CD4-positive, alpha-beta T cell treated with Interleukin-15 for 1 hour (primary cell): Measurements from ENCODE around the gene TEX22.

Experiments
- DNase-seq: peaks from one replicate; pipeline ENCODE4 v3.0.0-alpha.2; 2020

Gene TEX22

DNA sequence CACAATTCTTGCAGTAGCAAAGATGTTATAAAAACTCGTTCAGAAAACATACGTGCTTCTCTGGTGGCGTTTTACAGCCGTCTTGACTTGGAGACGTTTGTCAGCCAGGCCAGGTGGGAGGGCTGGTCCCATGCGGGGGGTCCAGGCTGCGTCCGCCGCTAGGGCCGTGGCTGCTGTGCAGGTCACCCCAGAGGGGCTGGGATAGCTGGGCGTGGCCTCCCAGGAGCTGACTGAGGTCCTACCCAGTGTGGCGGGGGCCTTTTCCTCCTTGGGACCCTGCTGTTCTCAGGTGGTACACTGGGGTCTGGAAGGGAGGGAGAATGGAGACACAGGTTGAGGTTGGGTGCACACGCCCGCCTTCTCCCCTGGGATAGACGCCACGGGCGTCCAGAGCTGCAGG is 46.5 kb downstream of the TEX22 start:
- DNase-seq = no peak

- DNase-seq = no peak
These were observed 47.0 kb downstream of the TEX22 start for GRCh38 chr14:105445290-105445689.

DNA sequence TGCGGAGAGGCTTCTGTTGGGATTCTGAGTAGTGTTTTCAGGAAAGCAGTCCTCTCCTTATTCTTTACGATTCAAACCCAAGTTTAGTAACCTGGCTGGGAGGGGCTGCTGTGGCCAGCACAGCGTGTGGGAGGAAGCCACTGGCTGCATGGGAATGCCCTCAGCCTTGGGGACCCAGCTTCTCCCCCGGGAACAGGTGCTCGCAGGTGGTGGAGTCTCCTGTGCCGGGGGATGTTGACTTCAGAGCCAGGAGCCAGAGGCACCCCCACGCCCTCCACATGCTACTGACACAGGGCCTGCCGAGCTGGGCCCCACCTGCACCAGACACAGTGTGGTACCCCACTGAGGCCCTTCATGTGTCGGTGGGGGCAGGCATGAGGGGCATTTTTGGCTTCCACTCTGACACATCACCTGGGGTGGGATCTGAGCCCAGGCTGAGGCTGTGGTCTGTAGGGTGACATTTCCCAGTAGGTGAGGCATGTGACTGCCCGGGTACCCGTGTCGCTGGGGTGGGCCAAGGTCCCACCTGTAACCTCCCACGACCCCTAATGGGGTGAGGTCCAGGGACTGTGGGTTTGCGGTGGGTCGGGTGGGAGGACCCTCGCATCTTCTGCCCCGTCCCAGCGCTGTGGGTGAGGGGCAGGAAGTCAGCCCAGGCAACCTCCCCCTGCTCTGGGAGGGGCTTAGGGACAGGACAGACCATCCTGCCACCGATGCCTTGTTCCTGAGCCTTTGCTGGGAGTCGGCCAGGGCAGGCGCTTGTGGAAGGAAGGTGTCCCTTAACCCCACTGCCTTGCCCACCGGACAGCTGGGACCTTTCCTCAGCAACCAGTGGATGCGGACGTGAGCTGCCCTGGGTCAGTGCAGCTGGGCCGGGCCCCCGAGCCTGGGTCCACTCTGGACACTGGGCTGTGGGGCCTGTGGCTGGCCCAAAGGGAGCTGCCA is 47.8 kb downstream of the TEX22 start:
- DNase-seq = no peak

- no peak for DNase-seq
These were observed 48.6 kb downstream of the TEX22 start for GRCh38 chr14:105446971-105447370.

DNA sequence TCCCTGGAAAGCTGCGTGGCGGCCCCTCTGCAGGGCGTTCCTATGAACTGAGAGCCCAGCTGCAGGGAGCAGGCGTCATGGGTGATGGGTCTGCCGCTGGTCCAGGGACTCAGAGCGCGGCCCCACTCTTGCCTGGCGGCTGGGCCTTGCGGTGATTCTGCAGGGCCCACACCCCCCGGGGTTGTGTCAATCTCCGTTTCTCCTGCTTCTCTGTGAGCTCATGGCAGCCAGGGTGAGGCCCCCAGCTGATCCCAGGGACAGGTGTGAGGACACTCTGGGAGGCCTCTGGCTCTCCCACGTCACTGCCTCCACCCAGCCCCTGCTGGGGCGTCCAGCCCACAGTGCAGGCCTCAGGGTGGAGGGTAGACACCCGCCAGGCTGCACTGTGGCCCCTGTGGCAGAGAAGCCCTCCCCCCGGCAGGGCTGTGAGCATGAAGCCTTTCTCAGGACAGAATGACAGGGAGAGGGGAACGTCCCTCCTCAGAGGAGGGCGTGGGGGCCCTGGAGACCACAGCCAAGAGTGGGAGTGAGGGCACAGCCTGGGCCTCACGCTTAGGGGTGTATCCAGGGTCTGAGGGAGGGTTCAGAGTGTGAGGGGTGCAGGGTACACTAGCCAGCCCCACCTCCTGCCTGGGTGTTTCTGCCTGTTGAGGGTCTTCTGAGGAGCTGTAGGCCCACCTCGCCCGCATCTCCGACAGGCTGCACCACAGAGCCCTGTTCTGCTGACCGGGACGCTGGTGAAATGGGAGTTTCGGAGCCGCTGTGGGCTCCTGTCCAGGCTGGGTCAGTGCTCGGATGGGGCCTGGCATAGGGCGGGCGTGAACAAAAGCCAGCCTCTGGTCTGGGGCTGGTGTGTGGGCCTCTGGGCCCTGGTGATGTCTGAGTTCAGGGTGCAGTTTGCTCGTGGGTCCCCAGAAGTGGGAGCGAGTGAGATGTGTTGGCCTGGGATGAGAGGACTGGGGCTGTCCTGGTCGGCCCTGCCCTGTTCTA is 49.6 kb downstream of the TEX22 start:
- no peak for DNase-seq

DNA sequence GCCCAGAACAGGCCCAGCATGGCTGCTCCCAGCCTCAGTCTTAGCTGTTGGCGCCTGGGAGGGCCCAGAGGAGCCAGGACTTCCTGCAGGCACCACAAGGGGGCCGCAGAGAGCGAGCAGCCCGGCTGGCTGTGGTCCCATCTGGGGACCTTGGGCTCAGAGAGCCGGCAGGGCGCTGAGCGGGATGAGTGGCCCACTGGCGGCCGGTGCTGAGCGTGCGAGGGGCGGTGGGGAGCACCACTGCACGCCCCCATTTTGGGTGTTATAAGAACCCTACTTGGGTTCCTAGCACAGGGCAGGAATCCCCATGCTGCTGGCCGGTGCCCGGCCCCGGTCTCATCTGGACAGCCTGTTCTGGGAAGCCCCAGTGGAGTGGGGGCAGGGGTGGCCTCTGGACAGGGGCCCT is 50.4 kb downstream of the TEX22 start:
- DNase-seq = peak; percentile 65

- DNase-seq = no peak
These were observed 51.2 kb downstream of the TEX22 start for GRCh38 chr14:105449276-105450122.

DNA sequence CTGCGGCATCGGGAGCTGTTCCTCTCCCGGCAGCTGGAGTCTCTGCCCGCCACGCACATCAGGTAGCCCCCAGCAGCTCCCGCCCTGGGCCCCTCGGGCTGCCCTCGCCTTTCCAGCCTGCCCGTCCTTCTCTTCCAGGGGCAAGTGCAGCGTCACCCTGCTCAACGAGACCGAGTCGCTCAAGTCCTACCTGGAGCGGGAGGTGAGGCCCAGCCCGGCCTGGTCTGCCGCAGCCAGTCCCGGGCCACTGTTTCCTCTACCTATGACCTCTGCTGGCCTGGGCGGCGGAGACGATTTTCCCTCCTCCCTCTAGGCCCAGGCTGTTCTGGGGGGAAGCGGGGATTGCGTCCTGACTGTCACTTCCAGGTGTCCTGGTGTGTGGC is 51.8 kb downstream of the TEX22 start:
- no peak for DNase-seq

- DNase-seq = no peak
These were observed 52.8 kb downstream of the TEX22 start for GRCh38 chr14:105450864-105451720.

DNA sequence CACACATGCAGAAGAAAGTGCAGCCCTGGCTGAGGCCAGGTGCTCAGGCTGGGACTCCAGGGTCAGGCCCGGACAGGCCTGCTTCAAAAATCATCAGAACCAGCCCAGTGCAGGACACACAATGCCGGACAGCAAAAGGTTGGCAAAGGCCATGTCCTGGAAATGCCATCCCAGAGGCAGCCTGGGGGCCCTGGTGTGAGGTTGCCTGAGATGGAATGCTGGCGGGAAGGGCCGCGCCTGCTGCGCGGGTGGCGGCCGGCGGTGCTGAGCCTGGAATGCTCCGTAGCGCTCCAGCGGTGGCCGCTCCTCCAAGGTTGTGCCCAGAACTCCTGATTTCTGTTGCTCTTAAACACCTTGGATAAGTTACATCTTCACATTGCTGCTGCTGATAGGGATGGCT is 54.6 kb downstream of the TEX22 start:
- DNase-seq = no peak

DNA sequence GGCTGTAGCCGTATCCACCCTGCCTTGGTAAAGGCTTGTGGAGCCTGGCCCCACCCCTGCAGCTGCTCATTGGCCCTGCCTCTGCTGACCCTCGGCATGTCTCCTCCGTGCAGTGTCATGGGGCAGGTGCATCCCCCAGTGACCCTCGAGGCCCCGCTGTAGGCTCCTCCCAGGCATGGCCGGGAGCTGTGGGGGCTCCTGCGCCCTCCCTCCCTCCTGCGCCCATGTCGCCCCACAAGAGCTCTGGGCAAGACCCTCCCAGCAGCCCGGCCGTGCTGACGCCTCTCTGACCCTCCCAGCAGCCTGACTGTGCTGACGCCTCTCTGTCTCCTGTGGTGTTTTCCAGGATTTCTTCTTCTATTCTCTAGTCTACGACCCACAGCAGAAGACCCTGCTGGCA is 55.5 kb downstream of the TEX22 start:
- DNase-seq = no peak

GRCh38 chr14:105455086-105455640 is 56.8 kb downstream of the TEX22 start:
- DNase-seq = no peak

DNA sequence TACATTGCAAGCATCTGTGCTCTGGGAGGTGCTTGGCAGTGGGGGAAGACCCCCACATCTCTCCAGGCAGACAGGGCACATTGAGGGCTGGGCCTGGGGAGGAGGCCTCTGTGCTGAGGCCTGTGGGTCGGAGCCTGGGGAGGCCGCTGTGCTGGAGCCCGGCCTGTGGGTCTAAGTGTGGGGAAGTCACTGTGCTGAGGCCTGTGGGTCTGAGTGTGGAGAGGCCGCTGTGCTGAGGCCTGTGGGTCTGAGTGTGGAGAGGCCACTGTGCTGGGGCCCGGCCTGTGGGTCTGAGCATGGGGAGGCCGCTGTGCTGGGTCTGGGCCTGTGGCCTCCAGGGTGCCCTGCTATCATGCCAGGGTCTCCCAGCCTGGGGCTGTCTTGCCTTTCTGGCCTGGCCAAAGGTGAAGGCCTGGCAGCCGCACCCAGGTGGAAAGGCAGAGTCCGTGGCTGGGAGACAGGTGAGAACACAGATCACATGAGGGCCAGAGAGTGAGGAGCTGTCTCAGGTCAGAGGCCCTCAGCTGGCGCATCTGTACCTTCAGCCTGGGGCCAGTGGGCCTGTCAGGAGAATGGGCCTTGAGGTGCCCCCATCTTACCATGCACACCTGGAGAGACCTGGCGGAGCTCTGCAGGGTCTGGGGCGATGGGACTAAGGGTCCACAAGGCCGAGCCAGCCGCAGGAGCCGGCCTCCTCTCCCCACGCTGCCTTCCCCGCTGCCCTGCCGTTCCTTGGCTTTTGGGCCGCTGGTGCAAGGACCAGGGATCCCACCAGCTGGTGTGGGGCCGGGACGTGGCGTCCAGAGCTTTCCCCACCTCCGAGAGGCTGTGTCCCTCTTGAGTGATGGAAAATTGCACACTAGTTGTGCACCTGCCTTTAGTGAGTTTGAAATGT is 57.7 kb downstream of the TEX22 start:
- no peak for DNase-seq

GRCh38 chr14:105456736-105457617 is 58.6 kb downstream of the TEX22 start:
- DNase-seq = no peak

DNA sequence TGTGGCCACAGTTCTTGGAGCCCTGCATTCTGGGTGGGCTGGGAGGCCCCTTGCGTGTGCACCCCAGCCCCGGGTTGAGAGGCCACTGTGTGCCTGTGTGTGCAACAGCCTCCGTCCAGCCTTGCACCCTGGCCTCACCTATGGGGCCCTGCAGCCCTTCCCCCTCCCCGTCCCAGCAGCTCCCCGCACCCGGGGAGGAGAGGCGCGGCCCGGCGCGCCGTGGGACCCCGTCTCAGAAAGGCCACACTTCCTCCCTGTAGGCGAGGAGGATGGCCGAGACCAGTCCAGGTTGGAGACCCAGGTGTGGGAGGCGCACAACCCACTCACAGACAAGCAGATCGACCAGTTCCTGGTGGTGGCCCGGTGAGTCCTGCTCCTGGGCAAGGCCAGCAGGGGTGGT is 59.7 kb downstream of the TEX22 start:
- no peak for DNase-seq

- DNase-seq = no peak
These were observed 60.2 kb downstream of the TEX22 start for GRCh38 chr14:105458571-105458970.

GRCh38 chr14:105460116-105460515 is 61.8 kb downstream of the TEX22 start:
- DNase-seq = no peak

DNA sequence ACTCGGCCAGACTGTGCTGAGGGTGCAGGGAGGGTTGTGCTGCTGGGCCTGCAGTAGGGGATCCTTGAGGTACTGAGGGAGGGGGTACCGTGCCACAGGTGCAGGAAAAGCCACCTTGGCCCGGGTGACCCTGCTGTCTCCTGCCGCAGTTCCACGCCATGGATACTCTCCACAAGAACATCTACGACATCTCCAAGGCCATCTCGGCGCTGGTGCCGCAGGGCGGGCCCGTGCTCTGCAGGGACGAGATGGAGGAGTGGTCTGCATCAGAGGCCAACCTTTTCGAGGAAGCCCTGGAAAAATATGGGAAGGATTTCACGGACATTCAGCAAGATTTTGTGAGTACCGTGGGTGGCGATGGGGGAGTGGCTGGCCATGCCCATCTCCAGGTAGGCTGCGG is 62.3 kb downstream of the TEX22 start:
- no peak for DNase-seq

DNA sequence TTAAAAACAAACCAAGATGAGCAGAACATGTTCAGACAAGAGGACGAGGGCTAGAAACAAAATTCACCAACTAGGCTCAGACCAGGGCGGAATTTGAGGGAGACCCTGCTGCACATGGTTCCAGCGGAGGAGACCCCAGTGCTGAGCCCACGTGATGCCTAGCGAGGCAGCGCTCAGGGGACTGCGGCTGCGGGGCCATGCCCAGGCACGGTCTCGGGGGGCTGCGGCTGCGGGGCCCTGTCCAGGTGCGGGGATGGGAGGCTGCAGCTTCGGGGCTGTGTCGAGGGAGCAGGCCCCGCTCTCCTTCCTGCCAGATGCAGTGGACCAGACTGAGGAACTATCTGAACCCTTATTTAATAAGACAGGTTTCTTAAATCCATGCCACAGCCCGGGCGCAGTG is 63.6 kb downstream of the TEX22 start:
- no peak for DNase-seq
